Prostate gland (tissue), 2 donors: ENCODE data around the gene GLA. TPM values are rescaled to one million over a fixed set of nuclear protein-coding genes. Genes with fewer than 3 reads are reported as not detected.

Experiments
- DNase-seq: peaks from one replicate; pipeline ENCODE4 v3.0.0-alpha.2; 2019; ENCODE audit warnings: low spot score
- H3K27ac ChIP-seq, 2 donors: fragments of 200-600 bp; sonication (generic); 2 replicates each; pipeline ENCODE4 v1.5.1; 2017 to 2019
- H3K27me3 ChIP-seq: fragments of 200-600 bp; sonication (generic); replicated peaks from 2 replicates; pipeline ENCODE4 v1.5.1; 2019; ENCODE audit not compliant: insufficient read depth
- H3K36me3 ChIP-seq, 2 donors: fragments of 200-600 bp; sonication (generic); 1 replicate in 1 of 2; 2 replicates in 1 of 2; pipeline versions ENCODE4 v1.5.1 to v1.8.1; 2017 to 2019
- H3K4me1 ChIP-seq: fragments of 200-600 bp; sonication (generic); replicated peaks from 2 replicates; pipeline ENCODE4 v1.5.1; 2019
- H3K4me3 ChIP-seq, 2 donors: fragments of 200-600 bp; sonication (generic); 2 replicates each; pipeline ENCODE4 v1.5.1; 2017 to 2019
- H3K9me3 ChIP-seq: fragments of 200-600 bp; sonication (generic); 2 replicates; pipeline ENCODE4 v1.5.1; 2017
- CTCF ChIP-seq, 4 experiments: fragments of 200-600 bp in 2 of 4; fragments of 450-650 bp in 2 of 4; sonication (generic) in 2 of 4; IDR thresholded peaks; 1 replicate in 3 of 4; 2 replicates in 1 of 4; pipeline ENCODE4 v1.5.1; 2016 to 2019; ENCODE audit warnings: antibody characterized with exemption in 4 of 4, mild to moderate bottlenecking in 2 of 4, moderate library complexity in 2 of 4
- POLR2A ChIP-seq: fragments of 450-650 bp; IDR thresholded peaks from one replicate; pipeline ENCODE4 v1.6.1; 2016; ENCODE audit warnings: antibody characterized with exemption, mild to moderate bottlenecking
- POLR2AphosphoS5 ChIP-seq: sonication (generic); formaldehyde crosslinking; IDR thresholded peaks from one replicate; pipeline ENCODE4 v1.6.1; 2017; ENCODE audit warnings: antibody characterized with exemption
- whole genome bisulfite sequencing: methylation state at CpG from one replicate; pipeline ENCODE4 v1.1.5; 2018; 5-methylcytosine and 5-hydroxymethylcytosine counted together
- intact Hi-C: fragments of 100-400 bp; cut with DNase I; formaldehyde crosslinking; loops from one replicate; pipeline ENCODE4 v1.14.2; 2022
- total RNA-seq, 2 donors: library from RNA; depleted of rRNA; stranded (reverse); fragments of >200 nt; gene quantifications; one replicate each; pipeline ENCODE4 v1.1.0, GENCODE V29; 2016

Gene GLA
- total RNA-seq = 10 to 100 TPM; 12.6 to 16.4 TPM

- peak within 1 kb of the TSS; percentile 94 to 95 for H3K27ac ChIP-seq
- under 1% methylated on average over 42 of the region's 47 CpGs for WGBS
Measured at GRCh38 chrX:101407748-101408531, at the start of gene GLA, which contains the start of gene HNRNPH2. TSS of gene GLA (minus strand) at chrX:101407925. CDS start at chrX:101407903, 22 bp downstream. TSS of gene HNRNPH2 (plus strand) at chrX:101408222. CDS start at chrX:101411989, 3,767 bp downstream.

GRCh38 chrX:101452056-101452455 lies 44.3 kb upstream of the GLA start:
- no peak for DNase-seq
- no peaks in the 10 kb centered on the region for H3K27me3 ChIP-seq
- intact Hi-C loops = no loop called here
- TF ChIP-seq CTCF (IDR thresholded peaks at IDR 0.05) (no peak), POLR2AphosphoS5 (peak; percentile 11), POLR2A (no peak)
- H3K27ac ChIP-seq = no peak overlapping the region
- 22% methylated on average over 3 of the region's 3 CpGs for WGBS
- no peaks in the 10 kb centered on the region for H3K4me1 ChIP-seq
- H3K9me3 ChIP-seq = no peaks in the 10 kb centered on the region
- no peaks in the 10 kb centered on the region for H3K36me3 ChIP-seq
- no peak overlapping the region for H3K4me3 ChIP-seq

More at GRCh38 chrX:101407748-101408531, at the start of gene GLA, which contains the start of gene HNRNPH2:
- Histone ChIP-seq H3K36me3 (no peaks in the 10 kb centered on the region), H3K4me3 (peak within 1 kb of the TSS; percentile 48 to 49), H3K4me1 (no peaks in the 10 kb centered on the region), H3K9me3 (no peaks in the 10 kb centered on the region), H3K27me3 (no peaks in the 10 kb centered on the region)
- TF ChIP-seq CTCF (IDR thresholded peaks at IDR 0.05) = no peak
- TF ChIP-seq POLR2A = peak; percentile 51
- TF ChIP-seq POLR2AphosphoS5 = peak; percentile 94
- DNase-seq = peak; percentile 91
- intact Hi-C loops = no loop called here

GRCh38 chrX:101450961-101451360 lies 43.2 kb upstream of the GLA start:
- Histone ChIP-seq H3K27me3 (no peaks in the 10 kb centered on the region), H3K4me3 (no peak overlapping the region), H3K27ac (no peak overlapping the region), H3K9me3 (no peaks in the 10 kb centered on the region), H3K4me1 (no peaks in the 10 kb centered on the region), H3K36me3 (no peaks in the 10 kb centered on the region)
- intact Hi-C loops = no loop called here
- no peak for TF ChIP-seq POLR2AphosphoS5
- no peak for TF ChIP-seq POLR2A
- TF ChIP-seq CTCF (IDR thresholded peaks at IDR 0.05) = no peak
- WGBS = 77% methylated on average over 2 of the region's 2 CpGs
- no peak for DNase-seq

- DNase-seq = no peak
- intact Hi-C loops = no loop called here
- TF ChIP-seq POLR2A (no peak), POLR2AphosphoS5 (no peak), CTCF (IDR thresholded peaks at IDR 0.05) (no peak)
- H3K9me3 ChIP-seq = no peaks in the 10 kb centered on the region
- no peaks in the 10 kb centered on the region for H3K27me3 ChIP-seq
- no peak overlapping the region for H3K4me3 ChIP-seq
- no peaks in the 10 kb centered on the region for H3K36me3 ChIP-seq
- H3K4me1 ChIP-seq = no peaks in the 10 kb centered on the region
- 86% methylated on average over 2 of the region's 2 CpGs for WGBS
- H3K27ac ChIP-seq = no peak overlapping the region
Measured at GRCh38 chrX:101450085-101450484, 42.4 kb upstream of the GLA start.

GRCh38 chrX:101449279-101449678 lies 41.6 kb upstream of the GLA start:
- H3K27ac ChIP-seq = no peak overlapping the region
- no peaks in the 10 kb centered on the region for H3K4me1 ChIP-seq
- intact Hi-C loops = no loop called here
- no peaks in the 10 kb centered on the region for H3K9me3 ChIP-seq
- no peak overlapping the region for H3K4me3 ChIP-seq
- no peaks in the 10 kb centered on the region for H3K36me3 ChIP-seq
- TF ChIP-seq POLR2AphosphoS5 (no peak), POLR2A (no peak), CTCF (IDR thresholded peaks at IDR 0.05) (no peak)
- DNase-seq = no peak
- WGBS = 100% methylated on average over 1 of the region's 1 CpG
- no peaks in the 10 kb centered on the region for H3K27me3 ChIP-seq
